ENCODE data around the gene C15orf40.
A peak's percentile ranks its signal among the peaks of the same experiment; 100 is the strongest.
"Not testable (repeated sequence)": the region's sequence is repeated elsewhere in the genome, so short reads cannot be mapped to it uniquely, and the experiment has no call there.

C15orf40 gene

DNA sequence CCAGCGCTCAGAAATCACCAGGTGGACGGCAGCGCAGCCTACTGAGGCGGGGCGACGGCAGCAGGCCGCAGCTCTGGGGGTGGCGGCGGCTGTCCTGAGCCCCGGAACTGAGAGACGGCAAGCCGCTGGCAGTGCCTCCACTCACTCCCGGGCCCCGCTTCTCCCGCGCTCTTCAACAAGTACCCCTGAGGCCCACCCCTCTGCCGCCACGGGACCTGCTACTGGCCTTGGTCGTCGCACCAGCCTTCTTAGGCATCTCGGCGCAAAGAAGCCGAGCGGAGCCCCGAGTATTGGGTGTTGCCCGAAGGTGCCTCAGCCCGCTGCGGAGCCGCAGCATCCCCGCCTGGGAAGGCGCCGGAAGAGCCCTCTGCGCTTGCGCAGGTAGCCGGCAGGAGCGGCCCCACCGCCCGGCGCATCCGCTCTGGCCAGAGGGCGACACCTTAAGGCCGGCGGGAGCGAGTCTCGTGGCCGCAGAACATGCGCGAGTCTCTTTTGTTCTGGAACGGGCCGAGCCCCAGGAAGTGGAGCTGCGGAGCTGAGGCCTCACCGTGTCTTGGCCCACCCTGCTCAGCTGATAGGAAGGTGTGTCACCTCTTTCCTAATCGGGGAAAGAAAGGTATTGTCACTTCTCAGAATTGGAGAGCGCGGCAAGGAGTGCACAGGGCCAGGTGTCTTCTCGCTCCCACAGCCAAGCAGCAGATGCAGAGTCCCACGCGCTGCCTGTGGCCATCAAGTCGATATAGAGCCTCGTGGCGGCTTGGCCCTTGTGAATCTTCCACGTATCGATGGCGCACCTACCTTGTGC is at the start of gene C15orf40:
TSS of gene C15orf40 (minus strand) at position 369 of the 805 bp plus-strand sequence. CDS start at position 337, 32 bp downstream.
- DNase-seq (ENCODE audit: low spot score): peak; percentile 91

DNA sequence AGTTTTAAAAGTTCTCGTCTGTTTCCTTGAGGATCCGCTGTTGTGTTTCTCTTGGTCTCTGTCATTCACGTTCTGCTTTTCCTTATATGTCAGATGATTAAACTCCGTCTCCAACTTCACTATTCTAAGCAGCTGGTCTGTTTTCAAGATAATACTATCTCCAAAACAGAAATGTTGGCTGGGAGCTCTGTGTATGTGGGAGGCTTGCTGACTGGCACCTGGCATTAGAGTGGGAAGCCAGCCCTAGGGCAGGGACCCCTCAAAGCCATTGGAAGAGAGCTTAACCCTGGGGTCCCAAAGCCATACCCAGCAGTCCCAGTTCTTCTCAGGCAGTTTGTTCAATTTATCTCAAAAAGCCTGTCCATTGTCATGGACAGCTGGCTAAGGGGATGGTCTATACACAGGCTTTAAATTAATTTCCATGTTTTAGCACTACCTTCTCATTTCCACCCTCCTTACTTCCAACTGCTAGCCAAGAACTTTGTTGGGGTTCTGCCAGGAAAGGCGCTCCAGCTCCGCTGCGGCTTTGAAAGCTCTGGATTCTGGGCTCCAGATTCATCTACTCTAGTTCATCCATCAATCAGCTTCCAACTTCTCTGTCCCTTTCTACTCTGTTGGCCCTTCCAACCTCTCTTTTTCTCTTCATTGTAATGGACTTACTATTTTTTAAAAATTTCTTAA is 46.4 kb upstream of the C15orf40 start:
- no peak for DNase-seq (ENCODE audit: low spot score)

DNA sequence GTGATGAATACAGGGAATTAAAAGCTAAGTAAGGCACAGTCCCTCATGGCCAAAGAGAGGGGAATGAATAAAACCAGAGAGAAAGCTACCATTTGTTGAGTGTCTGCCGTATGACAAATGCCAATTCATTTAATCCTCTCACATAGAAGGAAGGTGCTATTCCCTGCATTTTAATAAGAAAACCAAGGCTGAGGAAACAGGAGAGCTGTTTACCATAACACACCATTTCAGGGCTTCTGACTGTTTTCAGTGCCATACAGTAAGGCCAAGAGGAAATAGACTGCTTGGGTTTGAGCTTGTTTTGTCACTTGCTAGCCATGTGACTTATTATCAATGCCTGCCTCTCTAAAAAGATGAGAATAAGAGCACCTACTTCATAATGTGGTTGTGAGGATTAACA is 45.6 kb upstream of the C15orf40 start:
- no peak for DNase-seq (ENCODE audit: low spot score)

DNA sequence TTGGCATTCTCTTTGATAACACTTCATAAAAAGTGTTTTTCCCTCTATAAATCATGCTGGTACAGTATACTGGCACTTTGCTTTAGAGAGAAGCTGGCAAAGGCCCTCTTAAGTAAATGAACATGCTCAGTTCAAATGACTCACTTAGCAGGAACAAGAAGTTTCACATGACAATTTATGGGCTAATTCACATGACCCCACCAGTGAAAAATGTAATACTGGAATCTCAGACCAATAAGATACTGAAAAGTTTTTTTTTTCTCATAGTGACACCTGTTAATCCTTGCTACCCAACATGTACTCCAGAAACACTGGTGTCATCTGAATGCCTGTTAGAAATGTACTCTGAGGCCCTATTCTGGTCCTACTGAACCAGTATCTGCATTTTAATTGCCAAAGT is 41.7 kb upstream of the C15orf40 start:
- no peak for DNase-seq (ENCODE audit: low spot score)

DNA sequence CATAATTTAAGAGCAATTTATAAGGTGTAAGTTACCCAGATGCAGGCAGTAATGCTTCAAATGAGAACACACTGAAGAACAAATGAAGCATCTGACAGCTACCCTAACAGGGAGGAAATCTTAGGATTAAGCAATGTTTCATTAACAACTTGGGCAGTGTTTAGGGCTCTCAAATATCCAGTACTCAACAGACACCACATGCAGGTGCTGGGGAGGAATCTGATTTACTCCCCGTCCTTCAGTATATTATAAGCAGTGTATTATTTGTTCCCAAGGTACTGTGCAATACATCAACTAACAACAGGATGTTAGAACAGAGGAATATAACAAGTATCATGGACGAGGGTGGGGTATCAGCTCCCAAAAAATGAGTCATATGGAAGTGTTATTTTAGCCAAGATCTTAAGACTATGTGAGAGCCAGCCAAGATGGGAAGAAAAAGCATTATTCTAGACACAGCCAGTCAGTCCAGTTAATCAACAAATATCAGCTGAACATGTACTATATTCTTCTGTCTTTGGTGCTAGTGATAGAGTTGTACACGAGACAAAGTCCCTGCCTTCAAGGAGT is 35.2 kb upstream of the C15orf40 start:
- DNase-seq (ENCODE audit: low spot score): no peak

DNA sequence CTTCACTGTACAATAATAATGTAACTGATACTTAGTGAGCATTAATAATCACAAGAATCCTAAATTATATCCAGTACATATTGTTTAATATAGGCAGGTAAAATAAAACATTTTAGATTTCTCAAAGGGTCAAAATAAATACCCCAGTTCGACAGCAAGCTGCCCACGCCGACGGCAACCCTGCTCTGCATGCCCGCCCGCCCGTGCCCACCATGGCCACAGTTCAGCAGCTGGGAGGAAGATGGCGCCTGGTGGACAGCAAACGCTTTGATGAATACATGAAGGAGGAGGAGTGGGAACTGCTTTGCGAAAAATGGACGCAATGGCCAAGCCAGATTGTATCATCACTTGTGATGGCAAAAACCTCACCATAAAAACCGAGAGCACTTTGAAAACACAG is 32.7 kb upstream of the C15orf40 start:
- DNase-seq (ENCODE audit: low spot score): no peak

DNA sequence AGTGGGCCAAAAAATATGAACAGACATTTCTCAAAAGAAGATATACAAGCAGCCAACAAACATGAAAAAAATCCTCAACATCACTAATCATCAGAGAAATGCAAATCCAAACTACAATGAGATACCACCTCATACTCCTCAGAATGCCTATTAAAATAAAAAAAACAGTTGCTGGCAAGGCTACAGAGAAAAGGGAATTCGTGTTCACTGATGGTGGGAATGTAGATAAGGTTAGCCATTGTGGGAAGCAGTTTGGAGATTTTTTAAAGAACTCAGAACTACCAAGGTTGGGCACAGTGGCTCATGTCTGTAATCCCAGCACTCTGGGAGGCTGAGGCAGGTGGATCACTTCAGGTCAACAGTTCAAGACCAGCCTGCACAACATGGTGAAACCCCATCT is 27.8 kb upstream of the C15orf40 start:
- DNase-seq (ENCODE audit: low spot score): no peak

DNA sequence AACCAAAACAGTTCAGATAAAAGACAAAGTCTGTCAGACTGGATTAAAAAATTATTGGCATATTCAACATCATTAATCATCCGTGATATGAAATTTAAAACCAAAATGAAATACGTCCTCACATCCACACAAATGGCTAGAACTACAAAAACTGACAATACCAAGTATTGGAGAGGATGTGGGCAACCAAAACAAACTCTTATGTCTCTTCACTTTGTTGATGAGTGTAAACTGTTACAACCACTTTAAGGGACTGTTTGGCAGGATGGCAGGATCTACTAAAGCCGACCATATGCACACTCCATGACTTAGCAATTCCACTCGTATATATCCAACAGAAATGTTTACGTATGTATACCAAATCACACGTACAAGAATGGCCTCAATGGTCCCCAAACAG is 24.8 kb upstream of the C15orf40 start:
- DNase-seq (ENCODE audit: low spot score): no peak

DNA sequence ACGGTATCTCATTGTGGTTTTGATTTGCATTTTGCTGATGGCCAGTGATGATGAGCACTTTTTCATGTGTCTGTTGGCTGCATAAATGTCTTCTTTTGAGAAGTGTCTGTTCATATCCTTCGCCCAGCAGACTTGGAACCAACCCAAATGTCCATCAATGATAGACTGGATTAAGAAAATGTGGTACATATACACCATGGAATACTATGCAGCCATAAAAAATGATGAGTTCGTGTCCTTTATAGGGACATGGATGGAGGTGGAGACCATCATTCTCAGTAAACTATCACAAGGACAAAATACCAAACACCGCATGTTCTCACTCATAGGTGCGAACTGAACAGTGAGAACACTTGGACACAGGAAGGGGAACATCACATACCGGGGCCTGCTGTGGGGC is 19.8 kb upstream of the C15orf40 start:
- DNase-seq (ENCODE audit: low spot score): not testable (repeated sequence)

DNA sequence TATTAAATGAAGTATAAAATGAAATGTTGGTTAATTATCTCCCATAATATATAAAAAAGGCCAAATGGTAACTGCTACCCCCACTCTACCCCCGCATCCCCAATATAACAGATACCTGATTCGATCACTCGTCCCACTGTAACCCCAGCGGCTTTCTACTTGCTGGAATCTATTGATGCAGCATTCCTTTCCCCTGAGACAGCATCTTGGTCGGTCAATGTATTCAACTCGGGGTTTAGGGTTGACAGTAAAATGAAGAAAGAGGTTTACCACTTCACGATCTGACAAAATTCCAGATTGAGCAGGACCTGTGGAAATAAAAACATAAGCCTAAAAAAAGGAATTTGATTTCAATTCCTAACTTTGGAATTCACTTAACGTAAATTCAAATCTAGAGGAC is 18.6 kb upstream of the C15orf40 start:
- DNase-seq (ENCODE audit: low spot score): no peak

DNA sequence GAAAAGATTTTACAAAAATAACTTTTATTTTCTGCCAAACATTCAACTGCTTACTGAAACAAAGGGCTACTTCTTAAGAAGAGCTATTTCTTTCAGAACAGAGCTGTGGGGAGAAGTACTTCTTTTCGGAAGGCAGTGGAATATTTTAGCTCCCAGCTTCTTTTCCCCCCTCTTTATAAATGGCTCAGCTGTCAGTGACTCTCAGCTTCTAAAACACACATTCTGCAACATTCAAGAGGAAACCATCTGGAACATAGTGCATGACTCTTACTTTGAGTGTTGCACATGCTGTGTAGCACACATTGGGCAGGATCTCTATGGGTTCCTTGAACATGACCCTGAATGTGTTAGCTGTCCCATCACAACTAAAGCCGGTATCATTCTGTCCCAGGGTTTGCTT is 7.0 kb upstream of the C15orf40 start:
- DNase-seq (ENCODE audit: low spot score): no peak

DNA sequence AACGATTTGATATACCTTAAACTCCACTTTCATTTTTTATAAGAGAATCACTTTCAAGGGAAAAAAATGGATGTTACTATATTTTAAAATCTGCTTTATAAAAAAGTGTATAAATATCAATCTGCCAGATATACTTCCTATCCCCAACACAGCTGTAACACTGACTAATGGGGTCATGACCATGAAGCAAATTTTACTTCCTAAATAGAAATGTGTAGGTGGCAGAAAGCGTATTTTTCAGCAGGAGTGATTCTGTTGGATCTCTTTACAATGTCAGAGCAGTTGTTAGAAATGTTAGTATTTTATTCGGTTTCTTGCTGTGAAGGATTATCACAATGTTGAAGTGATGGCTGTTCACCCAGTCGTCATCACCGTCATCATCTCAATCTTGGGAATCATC is 5.5 kb upstream of the C15orf40 start:
- DNase-seq (ENCODE audit: low spot score): no peak

DNA sequence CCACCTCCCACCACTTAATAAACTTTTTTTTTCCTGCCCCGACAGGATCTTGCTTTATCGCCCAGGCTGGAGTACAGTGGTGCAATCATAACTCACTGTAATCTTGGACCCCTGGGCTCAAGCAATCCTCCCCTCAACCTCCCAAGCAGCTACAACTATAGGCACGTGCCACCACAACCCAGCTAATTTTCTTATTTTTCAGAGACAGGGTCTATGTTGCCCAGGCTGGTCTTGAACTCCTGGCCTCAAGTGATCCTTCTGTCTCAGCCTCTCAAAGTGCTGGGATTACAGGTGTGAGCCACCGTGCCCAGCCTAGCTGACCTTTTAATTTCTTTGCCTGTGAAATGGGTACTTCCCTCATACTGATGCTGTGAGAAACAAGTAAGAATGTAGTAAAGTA is 3.9 kb upstream of the C15orf40 start:
- DNase-seq (ENCODE audit: low spot score): no peak

DNA sequence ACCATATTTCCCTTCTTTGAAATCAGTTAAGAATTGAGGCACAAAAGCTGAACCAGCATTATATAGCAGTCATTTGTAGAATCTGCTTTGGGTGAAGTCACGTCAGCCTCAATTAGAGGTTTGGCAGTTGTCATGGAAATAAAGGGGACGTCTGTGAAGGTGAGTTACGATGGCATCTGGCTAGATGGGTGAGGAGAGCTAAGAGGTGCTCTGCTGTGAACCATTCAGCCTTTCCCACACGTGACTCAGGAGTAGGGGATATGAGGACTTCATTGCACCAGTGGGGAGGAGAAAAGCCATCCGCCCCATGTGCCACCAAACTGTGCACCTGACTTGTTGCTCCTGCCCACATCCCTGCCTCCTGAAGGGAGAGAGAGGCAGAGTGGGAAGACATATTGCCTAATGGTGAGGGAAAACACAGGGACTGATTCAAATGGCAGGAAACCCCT is 2.8 kb upstream of the C15orf40 start:
- no peak for DNase-seq (ENCODE audit: low spot score)

DNA sequence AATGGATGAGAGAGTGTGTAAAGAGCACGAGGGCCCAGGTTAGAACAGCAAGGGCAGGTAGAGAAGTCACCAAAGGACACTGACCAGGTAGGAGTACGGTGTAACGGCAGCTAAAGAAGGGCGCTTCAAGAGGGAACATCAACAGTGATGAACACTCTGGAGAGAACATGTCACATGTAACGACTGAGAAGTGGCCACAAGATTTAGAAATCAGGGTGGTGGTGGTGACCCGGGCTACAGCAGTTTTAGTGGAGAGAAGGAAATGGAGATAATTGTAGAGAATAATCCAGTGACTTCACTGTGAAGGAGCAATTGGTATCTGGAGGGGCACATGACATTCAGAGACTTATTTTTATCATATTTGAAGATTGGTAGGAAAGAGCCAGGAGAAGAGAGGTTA is 1.2 kb upstream of the C15orf40 start:
- DNase-seq (ENCODE audit: low spot score): no peak

DNA sequence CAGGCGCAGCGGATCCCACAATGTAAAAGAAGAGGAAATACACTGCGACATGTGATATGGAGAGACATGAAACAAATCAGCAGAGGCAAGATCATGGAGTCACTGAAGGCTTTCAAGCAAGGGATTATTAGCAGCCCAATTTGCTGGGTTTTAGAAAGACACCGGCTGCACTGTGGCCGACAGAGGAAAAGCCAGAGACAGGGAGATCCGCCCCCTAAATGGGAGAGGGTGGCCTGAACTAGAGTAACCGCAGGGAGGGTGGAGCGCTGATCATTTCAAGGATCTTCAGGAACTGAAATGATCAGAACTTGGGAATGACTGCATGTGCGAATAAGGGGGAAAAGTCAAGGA is 612 bp upstream of the C15orf40 start:
- DNase-seq (ENCODE audit: low spot score): peak; percentile 28

DNA sequence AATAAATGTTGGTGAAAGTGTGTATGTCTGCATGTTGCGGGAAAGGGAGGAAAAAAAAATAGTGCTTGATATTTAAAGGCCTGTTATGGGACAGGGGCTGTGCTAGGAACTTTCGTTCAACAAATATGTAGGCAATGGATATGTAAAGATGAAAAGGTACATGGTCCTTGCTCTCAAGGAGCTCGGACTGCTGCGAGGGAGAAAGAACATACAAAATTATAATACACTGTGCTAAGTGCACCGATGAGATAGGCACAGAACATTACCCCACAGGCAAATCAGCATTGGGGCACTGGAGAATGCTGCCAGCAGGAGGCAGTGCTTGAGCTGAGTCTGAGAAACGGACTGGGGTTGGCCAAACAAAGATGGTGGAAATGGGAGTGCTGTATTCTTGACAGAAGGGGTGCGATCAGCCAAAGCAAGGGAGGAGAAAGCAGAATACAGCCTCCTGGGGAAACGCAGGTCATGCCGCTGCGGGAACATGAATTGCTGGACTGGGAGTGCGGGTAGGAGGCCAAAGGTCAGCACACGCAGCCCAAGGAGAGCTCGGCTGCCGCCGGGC is 649 bp downstream of the C15orf40 start:
- peak; percentile 80 for DNase-seq (ENCODE audit: low spot score)

DNA sequence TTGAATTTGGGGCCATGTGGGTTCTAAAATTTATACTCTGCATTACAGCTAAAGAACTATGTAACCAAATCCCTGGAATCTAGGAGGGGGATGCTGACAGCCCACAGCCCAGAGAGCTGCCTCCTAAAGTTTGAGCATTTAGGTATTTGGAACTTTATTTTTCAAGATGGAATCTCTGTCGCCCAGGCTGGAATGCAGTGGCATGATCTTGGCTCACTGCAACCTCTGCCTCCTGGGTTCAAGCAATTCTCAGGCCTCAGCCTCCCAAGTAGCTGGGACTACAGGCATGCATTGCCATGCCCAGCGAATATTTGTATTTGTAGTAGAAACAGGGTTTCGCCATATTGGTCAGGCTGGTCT is 10.8 kb downstream of the C15orf40 start:
- not testable (repeated sequence) for DNase-seq (ENCODE audit: low spot score)

DNA sequence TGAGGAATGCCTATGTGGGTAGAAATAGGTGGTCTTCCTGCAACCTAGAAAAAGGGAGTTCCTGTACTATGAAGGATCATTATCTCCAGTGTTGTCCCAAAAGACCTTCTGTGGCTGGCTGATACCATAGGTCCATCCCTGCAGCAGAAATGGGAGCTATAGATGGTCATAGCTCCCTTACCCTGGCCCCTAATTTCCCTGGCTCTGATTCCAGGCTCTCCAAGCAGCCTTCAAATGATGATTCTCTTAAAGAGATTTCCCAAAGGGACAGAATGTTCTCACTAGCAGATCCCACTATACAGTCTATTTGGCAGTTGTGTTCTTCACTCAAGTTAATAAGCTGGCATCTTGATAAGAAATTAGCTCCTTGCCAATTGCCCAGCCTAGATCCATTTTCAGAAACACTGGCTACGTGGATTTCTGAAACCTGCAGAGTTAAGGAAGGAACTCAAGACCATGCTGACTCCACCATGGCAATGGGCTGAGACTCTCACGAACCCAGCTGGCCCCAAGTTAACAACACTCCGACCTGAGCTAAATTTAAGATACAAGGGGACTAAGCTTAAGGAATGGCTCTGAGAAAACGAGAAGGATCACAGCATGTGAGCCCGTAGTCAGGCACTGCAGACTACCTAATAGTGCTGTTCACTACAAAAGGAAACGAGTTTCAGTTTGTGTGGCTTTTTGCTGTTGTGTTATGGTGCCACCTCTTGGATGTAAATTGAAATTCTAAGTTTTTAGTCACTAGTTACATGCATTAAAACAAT is 11.4 kb downstream of the C15orf40 start:
- peak; percentile 69 for DNase-seq (ENCODE audit: low spot score)

DNA sequence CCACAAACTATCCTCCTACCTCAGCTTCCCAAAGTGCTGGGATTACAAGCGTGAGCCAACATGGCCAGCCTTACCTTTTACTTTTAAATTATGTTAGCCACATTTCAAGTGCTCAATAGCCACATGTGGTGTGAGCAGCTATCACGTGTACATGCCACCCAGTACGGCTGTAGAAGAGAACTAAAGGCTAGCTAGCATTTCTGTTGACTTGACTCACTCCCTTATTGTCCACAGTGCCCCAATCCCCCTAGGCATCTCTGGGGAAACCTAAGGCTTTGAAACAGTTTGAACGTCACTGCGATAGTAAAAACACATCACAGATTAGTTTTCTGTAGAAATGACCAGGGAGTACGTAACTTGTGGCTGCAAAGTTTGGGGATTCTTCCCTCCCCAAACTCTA is 12.0 kb downstream of the C15orf40 start:
- DNase-seq (ENCODE audit: low spot score): no peak

DNA sequence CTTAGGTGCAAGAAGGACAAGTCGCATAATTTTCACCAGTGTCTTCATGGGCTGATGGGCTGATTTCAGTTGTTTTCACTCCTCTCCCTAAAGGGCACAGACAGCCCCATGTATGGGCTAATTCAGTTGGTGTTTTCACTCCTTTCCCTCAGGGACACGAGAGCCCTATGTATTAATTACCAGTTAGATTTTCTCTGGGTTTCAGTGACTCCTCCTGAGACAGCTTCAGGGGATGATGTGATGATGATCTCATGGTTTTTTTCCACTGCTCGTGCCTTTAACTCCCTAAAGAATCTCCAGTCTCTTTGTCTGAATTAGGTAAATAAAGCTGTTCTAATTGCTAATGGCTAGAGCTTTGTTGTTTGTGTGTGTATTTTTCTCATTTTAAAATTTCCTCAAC is 15.5 kb downstream of the C15orf40 start:
- DNase-seq (ENCODE audit: low spot score): no peak

DNA sequence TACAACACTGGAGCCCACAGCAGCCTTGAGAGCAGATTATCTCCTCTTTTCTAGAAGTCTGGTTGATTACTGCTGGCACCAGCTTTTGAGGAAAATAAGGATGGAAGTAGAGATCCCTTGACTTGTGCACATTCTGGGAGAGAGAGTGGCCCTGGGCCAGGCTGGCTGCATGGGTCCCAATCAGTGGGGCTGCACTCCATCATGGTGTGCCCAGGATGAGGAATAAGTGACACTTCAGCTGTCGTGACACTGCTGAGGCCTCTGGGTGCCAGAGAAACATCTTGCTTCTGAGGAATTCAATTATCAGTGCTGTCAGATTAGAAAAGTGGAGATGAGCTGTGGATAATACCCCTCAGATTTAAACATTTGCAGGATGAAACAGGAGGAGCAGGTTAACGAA is 16.4 kb downstream of the C15orf40 start:
- DNase-seq (ENCODE audit: low spot score): no peak

Data from SW480 (cell line).